A549 (cell line): ENCODE results near the gene ZWILCH. TPM values are rescaled to one million over a fixed set of nuclear protein-coding genes. Genes with fewer than 3 reads are reported as not detected.
"Not testable (repeated sequence)": the region's sequence is repeated elsewhere in the genome, so short reads cannot be mapped to it uniquely, and the experiment has no call there.

Experiments
- ATAC-seq, 2 experiments: fragments of 200-7000 bp in 1 of 2; fragments of >200 bp in 1 of 2; cut with Nextera tagmentation in 1 of 2; cut with Tn5 transposase in 1 of 2; 3 replicates each; pipeline versions ENCODE4 v1.8.0 to v1.9.1; 2018 to 2020; ENCODE audit warnings: mild to moderate bottlenecking in 1 of 2, moderate library complexity in 1 of 2
- CTCF ChIA-PET: fragments of 300-600 bp; sonication (Branson Sonifier 250); formaldehyde crosslinking; extraction: SDS; loops from one replicate; lab custom pipeline; 2021; ENCODE audit warnings: antibody characterized with exemption, inconsistent platforms; lab: Yijun Ruan, JAX
- POLR2A ChIA-PET: fragments of 350-600 bp; formaldehyde crosslinking; extraction: SDS; loops from one replicate; lab custom pipeline; 2021; ENCODE audit warnings: antibody characterized with exemption, inconsistent platforms; lab: Yijun Ruan, JAX
- DNase-seq, 2 experiments: peaks; one replicate each; pipeline versions ENCODE4 v3.0.0 to v3.0.0-alpha.2; 2011 to 2016; ENCODE audit warnings: low read depth in 1 of 2, low spot score in 1 of 2
- FAIRE-seq: peaks from 2 replicates; lab custom pipeline; 2011; peaks lifted over from hg19 to GRCh38; lab: Jason Lieb, UNC
- H3K27ac ChIP-seq, 2 experiments: fragments of >200 bp; sonication (Bioruptor Twin); formaldehyde crosslinking; 3 replicates each; pipeline ENCODE4 v1.5.1; 2016 to 2017
- H3K4me1 ChIP-seq: fragments of >200 bp; sonication (Bioruptor Twin); formaldehyde crosslinking; 3 replicates; pipeline ENCODE4 v1.6.1; 2016
- H3K4me2 ChIP-seq: fragments of >200 bp; sonication (Bioruptor Twin); formaldehyde crosslinking; 3 replicates; pipeline ENCODE4 v1.6.1; 2016
- H3K4me3 ChIP-seq: fragments of >200 bp; sonication (Bioruptor Twin); formaldehyde crosslinking; 3 replicates; pipeline ENCODE4 v1.5.1; 2016
- H3K9me3 ChIP-seq: fragments of >200 bp; sonication (Bioruptor Twin); formaldehyde crosslinking; 3 replicates; pipeline ENCODE4 v1.6.1; 2016
- BHLHE40 ChIP-seq: IDR thresholded peaks from 2 replicates; pipeline ENCODE4 v1.6.1; 2012; ENCODE audit warnings: low read depth, low read length, inconsistent platforms
- CBX8 ChIP-seq: fragments of 200-600 bp; sonication (generic); IDR thresholded peaks from 2 replicates; pipeline ENCODE4 v1.6.1; 2016
- CEBPB ChIP-seq, 2 experiments: fragments of >200 bp in 1 of 2; sonication (Bioruptor Twin) in 1 of 2; formaldehyde crosslinking in 1 of 2; IDR thresholded peaks; 2 replicates each; pipeline ENCODE4 v1.6.1; 2012 to 2016
- CHD2 ChIP-seq: fragments of 150-350 bp; IDR thresholded peaks from 2 replicates; pipeline ENCODE4 v1.6.1; 2014; ENCODE audit warnings: low read length; ENCODE audit not compliant: partially characterized antibody
- CHD4 ChIP-seq: fragments of 200-600 bp; sonication (generic); IDR thresholded peaks from 2 replicates; pipeline ENCODE4 v1.6.1; 2016; ENCODE audit warnings: antibody characterized with exemption, mild to moderate bottlenecking, borderline replicate concordance
- CTCF ChIP-seq: fragments of >200 bp; sonication (Bioruptor Twin); formaldehyde crosslinking; IDR thresholded peaks from 3 replicates; pipeline ENCODE4 v1.5.1; 2016
- E2F6 ChIP-seq: IDR thresholded peaks from 2 replicates; pipeline ENCODE4 v1.6.1; 2012; ENCODE audit warnings: low read depth, borderline replicate concordance
- EHF ChIP-seq: fragments of 250-450 bp; sonication (Bioruptor Pico); IDR thresholded peaks from 2 replicates; pipeline ENCODE4 v1.5.0; 2020; ENCODE audit warnings: mild to moderate bottlenecking
- EHMT2 ChIP-seq: fragments of 200-600 bp; sonication (generic); IDR thresholded peaks from 2 replicates; pipeline ENCODE4 v1.6.1; 2016; ENCODE audit warnings: antibody characterized with exemption, low read depth, mild to moderate bottlenecking, moderate library complexity
- ESRRA ChIP-seq: fragments of 150-350 bp; IDR thresholded peaks from 2 replicates; pipeline ENCODE4 v1.6.1; 2014; ENCODE audit warnings: mild to moderate bottlenecking, low read length, borderline replicate concordance
- FOSB ChIP-seq: fragments of 250-450 bp; sonication (Bioruptor Pico); IDR thresholded peaks from 2 replicates; pipeline ENCODE4 v1.5.0; 2020; ENCODE audit warnings: mild to moderate bottlenecking, moderate library complexity
- HEYL ChIP-seq: fragments of 250-450 bp; sonication (Bioruptor Pico); IDR thresholded peaks from 2 replicates; pipeline ENCODE4 v1.8.0; 2021; ENCODE audit warnings: mild to moderate bottlenecking, moderate library complexity
- HOXA7 ChIP-seq: fragments of 250-450 bp; sonication (Bioruptor Pico); IDR thresholded peaks from 2 replicates; pipeline ENCODE4 v1.5.0; 2020; ENCODE audit warnings: mild to moderate bottlenecking, moderate library complexity
- HOXB5 ChIP-seq: fragments of 250-450 bp; sonication (Bioruptor Pico); IDR thresholded peaks from 2 replicates; pipeline ENCODE4 v1.5.0; 2020; ENCODE audit warnings: mild to moderate bottlenecking, moderate library complexity
- JUN ChIP-seq, 2 experiments: fragments of >200 bp; sonication (Bioruptor Twin); formaldehyde crosslinking; IDR thresholded peaks; 2 replicates in 1 of 2; 3 replicates in 1 of 2; pipeline ENCODE4 v1.6.1; 2016 to 2017
- KDM1A ChIP-seq: fragments of 200-600 bp; sonication (generic); IDR thresholded peaks from 2 replicates; pipeline ENCODE4 v1.6.1; 2016; ENCODE audit warnings: low read depth, mild to moderate bottlenecking
- MAFK ChIP-seq: fragments of 450-650 bp; IDR thresholded peaks from 2 replicates; pipeline ENCODE4 v1.6.1; 2014; ENCODE audit not compliant: partially characterized antibody
- MAX ChIP-seq: IDR thresholded peaks from 2 replicates; pipeline ENCODE4 v1.6.1; 2012
- NPAS2 ChIP-seq: fragments of 250-450 bp; sonication (Bioruptor Pico); IDR thresholded peaks from 2 replicates; pipeline ENCODE4 v1.8.0; 2022; ENCODE audit warnings: mild to moderate bottlenecking, moderate library complexity, borderline replicate concordance
- POLR2A ChIP-seq: IDR thresholded peaks from 2 replicates; pipeline ENCODE4 v1.6.1; 2012; ENCODE audit warnings: mild to moderate bottlenecking, low read length
- RCOR1 ChIP-seq: fragments of 150-350 bp; IDR thresholded peaks from 2 replicates; pipeline ENCODE4 v1.6.1; 2014; ENCODE audit warnings: antibody characterized with exemption, low read length, low read depth
- RFX5 ChIP-seq: fragments of 450-650 bp; IDR thresholded peaks from 2 replicates; pipeline ENCODE4 v1.7.1; 2014; ENCODE audit warnings: antibody characterized with exemption, mild to moderate bottlenecking, moderate library complexity
- TFCP2L1 ChIP-seq: fragments of 250-450 bp; sonication (Bioruptor Pico); IDR thresholded peaks from 2 replicates; pipeline ENCODE4 v1.5.0; 2021; ENCODE audit warnings: mild to moderate bottlenecking
- ZFP36 ChIP-seq: fragments of 450-650 bp; IDR thresholded peaks from 2 replicates; pipeline ENCODE4 v1.6.1; 2014; ENCODE audit warnings: borderline replicate concordance; ENCODE audit not compliant: partially characterized antibody
- WGBS: methylation state at CpG from one replicate; pipeline ENCODE4 v1.1.6; 2017; ENCODE audit errors: missing lambda C conversion rate; 5-methylcytosine and 5-hydroxymethylcytosine counted together
- polyA plus RNA-seq, 4 experiments: library from polyadenylated mRNA; depleted of rRNA in 3 of 4; stranded (reverse); fragments of >200 nt; fragmentation: RNase III in 1 of 4; extraction: RNeasy Plus Mini Kit Qiagen cat#74134 plus additional on column Dnase treatment in 1 of 4; gene quantifications; 2 replicates in 3 of 4; 3 replicates in 1 of 4; pipeline ENCODE4 v1.2.3, GENCODE V29; 2011 to 2017

The ZWILCH gene
- polyA plus RNA-seq, 2 of the 4 experiments (the other 2 are of a cell fraction), result 49.4 to 70.9 TPM

DNA sequence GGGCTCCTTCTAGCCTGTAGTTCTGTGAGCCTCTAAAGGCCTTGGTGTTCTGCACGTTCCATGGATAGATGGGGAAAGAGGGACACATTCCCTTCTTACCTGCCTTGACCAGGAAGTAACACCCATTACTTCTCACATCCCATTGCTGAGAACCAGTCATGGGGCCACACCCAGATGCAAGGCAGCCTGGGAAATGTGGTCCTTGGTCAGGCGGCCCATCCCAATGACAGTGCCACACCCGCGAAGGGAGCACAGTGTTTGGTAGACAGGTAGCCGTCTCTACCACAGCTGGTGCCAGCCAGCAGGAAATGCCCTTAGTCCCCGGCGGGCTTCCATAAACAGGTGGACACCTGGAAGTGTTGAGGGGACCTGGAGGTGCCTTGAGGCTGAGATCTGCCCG is 83.8 kb downstream of the ZWILCH start:
- POLR2A ChIA-PET, result no interaction called here
- no peaks in the 10 kb centered on the region for H3K4me1 ChIP-seq
- no peak overlapping the region for H3K27ac ChIP-seq
- CTCF ChIA-PET, result interaction anchor here (1.1 to 8.1 kb wide), 6 partner anchors 14 to 262 kb away, joined by 3 to 48 read pairs (median 6); partner anchors contain the start of gene LCTL
- H3K4me3 ChIP-seq, result no peak overlapping the region
- no peak for FAIRE-seq
- ATAC-seq, result peak in 1 of 2 experiments; percentile 16; a peak in 3 of 6 replicates
- H3K4me2 ChIP-seq, result no peak overlapping the region
- no peak for DNase-seq
- 79% methylated on average over 8 of the region's 8 CpGs for WGBS
- TF ChIP-seq E2F6, result no peak
- TF ChIP-seq BHLHE40, result no peak
- no peak for TF ChIP-seq EHF (CRISPR knock-in tag)
- TF ChIP-seq MAX, result no peak
- no peak for TF ChIP-seq MAFK
- TF ChIP-seq CBX8, result no peak
- TF ChIP-seq HOXA7, result no peak
- no peak for TF ChIP-seq FOSB
- TF ChIP-seq ZFP36, result no peak
- TF ChIP-seq CEBPB (IDR thresholded peaks at IDR 0.05), result no peak
- no peak for TF ChIP-seq HOXB5
- TF ChIP-seq RCOR1, result no peak
- no peak for TF ChIP-seq TFCP2L1 (CRISPR knock-in tag)
- no peak for TF ChIP-seq KDM1A
- TF ChIP-seq POLR2A, result no peak
- no peak for TF ChIP-seq CHD4
- H3K9me3 ChIP-seq, result no peaks in the 10 kb centered on the region

- POLR2A ChIA-PET, H3K9me3 ChIP-seq, H3K27ac ChIP-seq, H3K4me2 ChIP-seq, FAIRE-seq, DNase-seq, ATAC-seq, H3K4me1 ChIP-seq, H3K4me3 ChIP-seq: not testable (repeated sequence)
- CTCF ChIA-PET, result interaction anchor here (1.1 to 8.1 kb wide), 7 partner anchors 11 to 262 kb away, joined by 3 to 48 read pairs (median 5); partner anchors contain the start of gene LCTL
- 64% methylated on average over 6 of the region's 6 CpGs for WGBS
Measured at GRCh38 chr15:66589429-66589828, 84.3 kb downstream of the ZWILCH start.

DNA sequence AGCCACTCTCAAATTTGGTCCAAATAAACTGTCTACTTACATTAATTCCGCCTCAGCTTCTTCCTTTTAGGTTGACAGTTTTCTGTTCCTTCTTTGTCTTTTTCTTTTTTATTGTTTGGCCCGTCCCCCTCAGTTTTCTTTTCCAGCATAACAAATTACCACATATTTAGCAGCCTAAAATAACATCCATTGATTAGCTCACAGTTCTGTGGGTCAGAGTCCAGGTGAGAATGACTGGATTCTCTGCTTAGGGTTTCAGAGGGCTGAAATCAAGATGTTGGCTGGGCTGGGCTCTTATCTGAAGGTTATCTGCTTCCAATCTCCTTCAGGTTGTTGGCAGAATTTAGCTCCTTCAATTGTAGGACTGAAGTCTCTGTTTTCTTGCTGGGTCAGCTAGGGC is 85.3 kb downstream of the ZWILCH start:
- TF ChIP-seq EHMT2 (no peak), JUN (IDR thresholded peaks at IDR 0.05) (no peak)
- ATAC-seq (no peak), DNase-seq (no peak), FAIRE-seq (no peak)
- CTCF ChIA-PET, result interaction anchor here (0.7 to 8.1 kb wide), 9 partner anchors 9 to 261 kb away, joined by 3 to 48 read pairs (median 5); partner anchors contain the start of gene LCTL
- H3K4me2 ChIP-seq, result no peak overlapping the region
- H3K27ac ChIP-seq, result no peak overlapping the region
- H3K4me3 ChIP-seq, result no peak overlapping the region
- WGBS, result 61% methylated on average over 2 of the region's 2 CpGs
- POLR2A ChIA-PET, result no interaction called here
- H3K4me1 ChIP-seq, result no peaks in the 10 kb centered on the region
- H3K9me3 ChIP-seq, result no peaks in the 10 kb centered on the region

DNA sequence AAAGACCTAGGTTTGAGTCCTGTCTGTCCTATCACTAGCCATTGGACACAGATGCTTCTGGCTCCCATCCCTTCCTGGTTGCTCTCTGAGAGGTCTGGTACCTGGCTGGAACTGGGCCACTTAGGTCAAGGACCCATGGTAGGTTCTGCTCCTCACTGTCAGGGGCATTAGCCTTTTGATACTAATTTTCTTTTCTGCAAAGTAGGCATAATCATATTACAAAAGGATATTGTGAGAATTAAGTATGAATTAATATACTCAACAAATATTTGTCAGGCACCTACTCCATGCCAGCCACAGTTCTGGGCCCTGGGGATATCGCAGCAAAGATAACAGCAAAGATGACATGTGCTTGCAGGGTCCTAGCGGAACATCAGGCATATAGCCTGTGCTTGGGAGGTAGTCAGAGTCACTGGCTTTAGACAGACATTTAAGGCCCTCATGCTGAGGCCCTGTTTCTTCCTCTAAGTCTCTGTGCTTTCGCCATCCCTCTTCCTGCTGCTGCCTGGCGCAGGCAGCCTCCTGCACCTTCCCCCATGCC is 86.3 kb downstream of the ZWILCH start:
- CTCF ChIA-PET, result interaction anchor here (1.0 to 8.1 kb wide), 5 partner anchors 13 to 260 kb away, joined by 3 to 48 read pairs (median 5); partner anchors contain the start of gene LCTL
- H3K9me3 ChIP-seq, result no peaks in the 10 kb centered on the region
- ATAC-seq (no peak), FAIRE-seq (no peak), DNase-seq (no peak)
- whole genome bisulfite sequencing, result 86% methylated on average over 4 of the region's 4 CpGs
- POLR2A ChIA-PET, result no interaction called here
- TF ChIP-seq RFX5, result no peak
- TF ChIP-seq MAX, result no peak
- TF ChIP-seq HEYL (CRISPR knock-in tag), result no peak
- TF ChIP-seq ESRRA, result no peak
- TF ChIP-seq NPAS2 (CRISPR knock-in tag), result no peak
- TF ChIP-seq CHD2, result no peak
- TF ChIP-seq CTCF, result no peak
- peak; percentile 66 for TF ChIP-seq MAFK
- no peak overlapping the region for H3K4me2 ChIP-seq
- H3K27ac ChIP-seq, result no peak overlapping the region
- H3K4me3 ChIP-seq, result no peak overlapping the region
- peaks cover 6% of the 10 kb centered on the region for H3K4me1 ChIP-seq
